Caco-2 (cell line): Measurements from ENCODE around the gene TTLL11. TPM values are rescaled to one million over a fixed set of nuclear protein-coding genes. Genes with fewer than 3 reads are reported as not detected.

Source experiments
- BruUV-seq: library from RNA; stranded (reverse); fragments of 400-500 nt; replicated peaks from 2 replicates; lab custom pipeline; 2021; lab: Mats Ljungman, UMichigan
- CTCF ChIA-PET: fragments of 300-600 bp; sonication (Branson Sonifier 250); formaldehyde crosslinking; loops from one replicate; lab custom pipeline; 2022; ENCODE audit warnings: antibody characterized with exemption; lab: Charles Lee
- POLR2A ChIA-PET: fragments of 300-600 bp; sonication (Branson Sonifier 250); formaldehyde crosslinking; loops from one replicate; lab custom pipeline; 2022; ENCODE audit warnings: antibody characterized with exemption; lab: Charles Lee
- DNase-seq, 2 experiments: peaks; one replicate each; pipeline versions ENCODE4 v3.0.0 to v3.0.0-alpha.2; 2020 to 2022
- H3K27me3 ChIP-seq: replicated peaks from 2 replicates; pipeline ENCODE4 v1.6.0; 2011; ENCODE audit warnings: low read length; ENCODE audit not compliant: control insufficient read depth, insufficient read depth
- H3K36me3 ChIP-seq: 2 replicates; pipeline ENCODE4 v1.5.1; 2011; ENCODE audit warnings: low read length; ENCODE audit not compliant: control insufficient read depth, insufficient read depth
- H3K4me1 ChIP-seq: fragments of 250-450 bp; sonication (Bioruptor Pico); 2 replicates; pipeline ENCODE4 v1.5.1; 2020; ENCODE audit warnings: mild to moderate bottlenecking
- H3K4me3 ChIP-seq: 2 replicates; pipeline ENCODE4 v1.5.1; 2011; ENCODE audit warnings: low read depth, mild to moderate bottlenecking, control low read depth, low read length
- H3K9me3 ChIP-seq: fragments of 250-450 bp; sonication (Bioruptor Pico); 2 replicates; pipeline ENCODE4 v1.5.1; 2020; ENCODE audit warnings: mild to moderate bottlenecking, moderate library complexity
- H3K27ac Mint-ChIP-seq: one replicate; pipeline ENCODE4 v1.8.0; 2022; ENCODE audit warnings: mixed read lengths; ENCODE audit not compliant: unreplicated experiment
- H3K27me3 Mint-ChIP-seq: one replicate; pipeline ENCODE4 v1.8.0; 2022; ENCODE audit warnings: mixed read lengths; ENCODE audit not compliant: insufficient read depth, unreplicated experiment
- H3K36me3 Mint-ChIP-seq: one replicate; pipeline ENCODE4 v1.8.0; 2022; ENCODE audit warnings: mild to moderate bottlenecking, mixed read lengths; ENCODE audit not compliant: insufficient read depth, unreplicated experiment
- H3K4me1 Mint-ChIP-seq: one replicate; pipeline ENCODE4 v1.8.0; 2022; ENCODE audit warnings: low read depth, mixed read lengths; ENCODE audit not compliant: unreplicated experiment
- H3K4me3 Mint-ChIP-seq: one replicate; pipeline ENCODE4 v1.8.0; 2022; ENCODE audit warnings: mild to moderate bottlenecking, moderate library complexity, mixed read lengths; ENCODE audit not compliant: unreplicated experiment
- H3K9me3 Mint-ChIP-seq: one replicate; pipeline ENCODE4 v1.8.0; 2022; ENCODE audit warnings: mixed read lengths; ENCODE audit not compliant: unreplicated experiment
- intact Hi-C: fragments of 100-400 bp; cut with micrococcal nuclease; formaldehyde crosslinking; loops from one replicate; pipeline ENCODE4 v1.10.0; 2022; ENCODE audit not compliant: unreplicated experiment
- total RNA-seq: library from RNA; stranded (reverse); gene quantifications from 2 replicates; pipeline ENCODE4 v1.2.3, GENCODE V29; 2022
- TF ChIP-seq, protein P1 (sequence below), 2 experiments: fragments of 200-600 bp in 1 of 2; IDR thresholded peaks; 1 replicate in 1 of 2; 2 replicates in 1 of 2; pipeline versions ENCODE4 v1.5.1 to v1.8.0; 2011 to 2022; ENCODE audit warnings: antibody characterized with exemption in 1 of 2, control low read depth in 1 of 2, inconsistent platforms in 1 of 2, low read depth in 1 of 2, low read length in 1 of 2, mild to moderate bottlenecking in 1 of 2, moderate library complexity in 1 of 2; ENCODE audit not compliant: insufficient read depth in 1 of 2, severe bottlenecking in 1 of 2, unreplicated experiment in 1 of 2

Gene TTLL11
- total RNA-seq, 1 experiment from 2014 or later: 4.4 TPM

DNA sequence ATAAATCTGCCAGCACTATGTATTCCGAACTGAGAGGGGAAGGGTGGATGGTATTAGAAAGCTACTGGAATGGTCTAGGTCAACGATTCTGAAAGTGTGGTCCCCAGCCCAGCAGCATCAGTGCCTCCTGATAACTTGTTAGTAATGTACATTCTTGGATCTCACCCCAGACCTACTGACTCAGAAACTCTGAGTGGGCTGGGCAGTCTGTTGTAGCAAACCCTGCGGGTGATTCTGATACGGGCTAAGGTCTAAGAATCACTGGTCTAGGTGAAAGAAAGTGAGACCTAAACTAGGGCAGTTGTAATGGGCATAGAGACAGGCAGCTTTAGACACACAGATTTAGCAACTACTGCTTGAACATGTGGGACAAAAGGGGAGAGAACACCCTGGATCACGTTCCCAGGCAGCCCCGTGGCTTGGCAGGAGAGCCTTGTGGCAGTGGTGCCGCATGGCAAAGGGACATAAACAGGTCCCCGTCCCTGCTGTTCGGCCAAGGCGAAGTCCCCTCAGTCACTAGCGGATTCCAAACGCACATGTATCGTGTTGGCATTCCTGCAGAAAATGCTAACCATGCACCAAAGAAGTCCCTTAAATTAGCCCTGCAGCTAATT lies 216.3 kb downstream of the TTLL11 start:
- H3K27me3 ChIP-seq: no peaks in the 10 kb centered on the region
- ChIA-PET CTCF (no interaction called here), POLR2A (no interaction called here)
- DNase-seq: no peak
- TF ChIP-seq, protein P1, sequence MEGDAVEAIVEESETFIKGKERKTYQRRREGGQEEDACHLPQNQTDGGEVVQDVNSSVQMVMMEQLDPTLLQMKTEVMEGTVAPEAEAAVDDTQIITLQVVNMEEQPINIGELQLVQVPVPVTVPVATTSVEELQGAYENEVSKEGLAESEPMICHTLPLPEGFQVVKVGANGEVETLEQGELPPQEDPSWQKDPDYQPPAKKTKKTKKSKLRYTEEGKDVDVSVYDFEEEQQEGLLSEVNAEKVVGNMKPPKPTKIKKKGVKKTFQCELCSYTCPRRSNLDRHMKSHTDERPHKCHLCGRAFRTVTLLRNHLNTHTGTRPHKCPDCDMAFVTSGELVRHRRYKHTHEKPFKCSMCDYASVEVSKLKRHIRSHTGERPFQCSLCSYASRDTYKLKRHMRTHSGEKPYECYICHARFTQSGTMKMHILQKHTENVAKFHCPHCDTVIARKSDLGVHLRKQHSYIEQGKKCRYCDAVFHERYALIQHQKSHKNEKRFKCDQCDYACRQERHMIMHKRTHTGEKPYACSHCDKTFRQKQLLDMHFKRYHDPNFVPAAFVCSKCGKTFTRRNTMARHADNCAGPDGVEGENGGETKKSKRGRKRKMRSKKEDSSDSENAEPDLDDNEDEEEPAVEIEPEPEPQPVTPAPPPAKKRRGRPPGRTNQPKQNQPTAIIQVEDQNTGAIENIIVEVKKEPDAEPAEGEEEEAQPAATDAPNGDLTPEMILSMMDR (IDR thresholded peaks at IDR 0.05; ENCODE audit: insufficient read depth in 1 of 2, low read depth in 1 of 2, low read length in 1 of 2, severe bottlenecking in 1 of 2, unreplicated experiment in 1 of 2): no peak
- H3K27me3 Mint-ChIP-seq: peaks cover 13% of the 10 kb centered on the region
- H3K9me3 Mint-ChIP-seq: no peaks in the 10 kb centered on the region
- intact Hi-C loops: no loop called here
- H3K4me3 ChIP-seq: no peak overlapping the region
- no peak overlapping the region for H3K4me3 Mint-ChIP-seq
- no peaks in the 10 kb centered on the region for H3K4me1 ChIP-seq
- no peak overlapping the region for H3K27ac Mint-ChIP-seq
- no TSS peak for BruUV-seq
- H3K4me1 Mint-ChIP-seq: no peaks in the 10 kb centered on the region
- H3K9me3 ChIP-seq: no peaks in the 10 kb centered on the region
- H3K36me3 Mint-ChIP-seq: no peaks in the 10 kb centered on the region
- H3K36me3 ChIP-seq: no peaks in the 10 kb centered on the region

DNA sequence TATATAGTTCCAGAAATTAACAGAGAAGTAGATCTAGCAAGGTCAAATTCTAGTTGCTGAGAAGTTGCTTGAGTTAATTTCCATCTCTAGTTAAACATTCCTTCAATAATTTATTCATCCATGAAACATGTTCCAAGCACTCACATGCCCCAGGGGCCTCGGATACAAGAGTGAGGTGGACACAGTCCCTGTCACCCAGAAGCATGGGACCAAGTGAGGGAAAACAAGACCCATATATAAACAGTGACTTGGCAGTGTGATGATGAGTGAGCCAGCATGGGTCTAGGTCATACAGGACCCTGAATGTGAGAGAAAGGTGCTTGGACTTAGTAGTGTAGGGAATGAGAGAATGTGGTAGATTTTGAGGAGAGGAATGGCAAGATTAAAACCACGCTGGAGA lies 216.9 kb downstream of the TTLL11 start:
- Histone ChIP-seq H3K4me3 (no peak overlapping the region), H3K9me3 (no peaks in the 10 kb centered on the region), H3K4me1 (no peaks in the 10 kb centered on the region), H3K36me3 (no peaks in the 10 kb centered on the region), H3K27me3 (no peaks in the 10 kb centered on the region)
- no peak for DNase-seq
- intact Hi-C loops: no loop called here
- Mint-ChIP-seq H3K4me1 (no peaks in the 10 kb centered on the region), H3K4me3 (no peak overlapping the region), H3K9me3 (no peaks in the 10 kb centered on the region), H3K27me3 (peaks cover 15% of the 10 kb centered on the region), H3K36me3 (no peaks in the 10 kb centered on the region), H3K27ac (no peak overlapping the region)
- POLR2A ChIA-PET: no interaction called here
- TF ChIP-seq, protein P1 (IDR thresholded peaks at IDR 0.05; ENCODE audit: insufficient read depth in 1 of 2, low read depth in 1 of 2, low read length in 1 of 2, severe bottlenecking in 1 of 2, unreplicated experiment in 1 of 2): no peak
- CTCF ChIA-PET: no interaction called here
- BruUV-seq: no TSS peak

GRCh38 chr9:121874524-121874923 lies 218.6 kb downstream of the TTLL11 start:
- ChIA-PET POLR2A (no interaction called here), CTCF (no interaction called here)
- H3K4me3 ChIP-seq: no peak overlapping the region
- no TSS peak for BruUV-seq
- Mint-ChIP-seq H3K36me3 (no peaks in the 10 kb centered on the region), H3K27ac (no peak overlapping the region), H3K27me3 (peaks cover 11% of the 10 kb centered on the region), H3K4me3 (no peak overlapping the region), H3K4me1 (no peaks in the 10 kb centered on the region), H3K9me3 (no peaks in the 10 kb centered on the region)
- no peak for DNase-seq
- no peaks in the 10 kb centered on the region for H3K36me3 ChIP-seq
- H3K4me1 ChIP-seq: no peaks in the 10 kb centered on the region
- TF ChIP-seq, protein P1 (IDR thresholded peaks at IDR 0.05; ENCODE audit: insufficient read depth in 1 of 2, low read depth in 1 of 2, low read length in 1 of 2, severe bottlenecking in 1 of 2, unreplicated experiment in 1 of 2): no peak
- H3K27me3 ChIP-seq: no peaks in the 10 kb centered on the region
- H3K9me3 ChIP-seq: no peaks in the 10 kb centered on the region
- intact Hi-C loops: no loop called here
